ENCODE data around the gene TIMP3.

GRCh38 chr22:32874976-32875375 is 73.5 kb downstream of the TIMP3 start:
- no peak for TF ChIP-seq CTCF (IDR thresholded peaks at IDR 0.05; ENCODE audit: low read depth, low read length)
- TF ChIP-seq POLR2A (IDR thresholded peaks at IDR 0.05; ENCODE audit: extremely low read depth, insufficient read length) = no peak
- no peak for TF ChIP-seq MYC (IDR thresholded peaks at IDR 0.05; ENCODE audit: low read depth, low read length)

Measured in NB4 (cell line).